Measurements from ENCODE around the gene UPB1. TPM values are rescaled to one million over a fixed set of nuclear protein-coding genes. Genes with fewer than 3 reads are reported as not detected.

UPB1 gene
- total and polyA plus RNA-seq, 12 donors = 0.11 to 2.2 (median 0.34) TPM; not detected in 1

DNA sequence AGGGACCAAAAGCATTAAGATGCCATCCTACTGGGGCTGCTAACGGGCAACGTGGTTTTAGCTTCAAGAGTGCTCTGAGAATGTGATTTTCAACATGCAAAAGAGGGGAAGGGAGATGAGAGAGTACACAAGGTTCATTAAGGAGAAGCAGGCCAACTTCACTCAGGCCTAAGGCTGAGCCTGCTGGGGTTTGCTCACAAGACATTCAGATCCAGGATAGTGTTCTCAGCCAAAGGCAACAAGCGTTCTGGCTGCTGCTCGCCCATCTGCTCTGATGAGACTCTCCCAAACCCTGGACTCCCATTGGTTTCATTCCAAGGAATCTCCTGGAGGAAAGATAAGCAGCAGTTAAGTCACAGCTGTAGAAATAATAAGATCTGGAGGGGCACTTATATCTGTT, 23.6 kb upstream of the UPB1 start:
- 78 to 86% (median 81%) methylated on average over 4 of the region's 4 CpGs for WGBS, 4 donors
- Histone ChIP-seq H3K36me3 (replicated peaks in 1 of 2) (no peaks in the 10 kb centered on the region), H3K4me3 (no peak overlapping the region), H3K4me1 (replicated peaks in 1 of 2) (peaks cover 9 to 20% of the 10 kb centered on the region in 2 donors), H3K9me3 (replicated peaks in 1 of 3) (no peaks in the 10 kb centered on the region), H3K27ac (peak overlapping the region in 2 of 5 donors; percentile 17 to 57), H3K27me3 (no peaks in the 10 kb centered on the region)
- intact Hi-C loops (cut with DNase I) = no loop called here
- peak in 6 of 7 donors; percentile 34 to 75 (median 46) for DNase-seq
- no peak for TF ChIP-seq POLR2A (IDR thresholded peaks at IDR 0.05)
- no peak for TF ChIP-seq CTCF (IDR thresholded peaks at IDR 0.05)

- H3K27ac ChIP-seq = no peak overlapping the region
These were observed 21.8 kb upstream of the UPB1 start for GRCh38 chr22:24473284-24473683.

DNA sequence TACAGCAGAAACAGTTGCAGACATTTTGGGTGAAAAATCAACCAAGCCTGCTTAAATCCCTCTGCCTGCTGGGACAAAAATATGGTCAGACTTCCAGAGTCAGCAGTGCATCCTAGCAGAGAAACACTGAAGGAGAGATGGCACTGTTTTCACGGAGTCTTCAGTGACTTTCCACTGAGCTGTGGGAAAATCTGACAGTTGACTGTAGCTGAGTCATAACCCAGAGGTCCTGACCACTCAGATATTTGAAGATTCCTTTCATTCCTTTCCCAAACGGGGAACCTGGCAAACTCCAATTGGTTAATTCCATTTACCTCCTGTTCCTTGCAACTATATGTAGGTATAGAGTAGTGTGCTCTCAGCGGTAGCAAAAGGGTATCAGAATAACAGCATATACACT, 20.9 kb upstream of the UPB1 start:
- H3K36me3 ChIP-seq (replicated peaks in 1 of 2) = no peaks in the 10 kb centered on the region
- peak overlapping the region in 2 of 5 donors; percentile 19 to 72 for H3K27ac ChIP-seq
- no peaks in the 10 kb centered on the region for H3K9me3 ChIP-seq (replicated peaks in 1 of 3)
- no peaks in the 10 kb centered on the region for H3K27me3 ChIP-seq
- TF ChIP-seq CTCF (IDR thresholded peaks at IDR 0.05) (no peak), POLR2A (IDR thresholded peaks at IDR 0.05) (no peak)
- no peak overlapping the region for H3K4me3 ChIP-seq
- intact Hi-C loops (cut with DNase I) = no loop called here
- 30 to 40% (median 35%) methylated on average over 3 of the region's 3 CpGs for WGBS, 4 donors
- DNase-seq = peak in 2 of 7 donors; percentile 18 to 23
- peaks cover 0 to 7% of the 10 kb centered on the region in 2 donors for H3K4me1 ChIP-seq (replicated peaks in 1 of 2)

More at GRCh38 chr22:24473284-24473683, 21.8 kb upstream of the UPB1 start:
- H3K4me1 ChIP-seq (replicated peaks in 1 of 2) = peaks cover 0 to 7% of the 10 kb centered on the region in 2 donors
- no peaks in the 10 kb centered on the region for H3K27me3 ChIP-seq
- no peaks in the 10 kb centered on the region for H3K36me3 ChIP-seq (replicated peaks in 1 of 2)
- H3K9me3 ChIP-seq (replicated peaks in 1 of 3) = no peaks in the 10 kb centered on the region
- intact Hi-C loops (cut with DNase I) = no loop called here
- TF ChIP-seq CTCF (IDR thresholded peaks at IDR 0.05) = no peak
- no peak for TF ChIP-seq POLR2A (IDR thresholded peaks at IDR 0.05)
- no peak for DNase-seq
- no peak overlapping the region for H3K4me3 ChIP-seq

DNA sequence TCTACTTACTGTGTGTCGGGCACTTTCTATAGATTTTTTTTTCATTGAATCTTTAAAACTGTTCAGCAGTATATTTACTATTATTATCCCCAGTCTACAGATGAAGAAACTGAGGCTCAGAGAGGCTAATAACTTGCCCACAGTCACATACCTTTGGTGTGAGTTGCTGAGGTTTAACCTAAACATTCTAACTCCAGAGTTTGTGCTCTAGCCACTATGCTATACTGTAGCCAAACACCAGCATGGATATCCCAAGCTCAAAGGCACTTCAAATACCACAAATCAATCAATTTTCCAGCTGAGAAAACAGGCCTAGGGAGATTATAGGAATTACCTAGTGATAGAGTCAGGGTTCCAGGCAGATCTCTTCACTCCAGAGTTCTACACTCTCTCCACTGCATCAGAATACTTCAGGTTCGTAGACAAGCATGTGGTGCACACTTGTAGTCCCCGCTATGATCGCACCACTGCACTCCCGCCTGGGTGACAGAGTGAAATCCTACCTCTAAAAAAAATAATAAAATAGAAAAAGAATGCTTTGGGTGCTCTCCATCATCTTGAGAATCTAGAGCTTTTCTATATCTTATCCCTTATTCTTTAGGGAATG, 20.4 kb upstream of the UPB1 start:
- no peak for DNase-seq
- TF ChIP-seq CTCF (IDR thresholded peaks at IDR 0.05) (no peak), POLR2A (IDR thresholded peaks at IDR 0.05) (no peak)
- Histone ChIP-seq H3K27ac (no peak overlapping the region), H3K9me3 (replicated peaks in 1 of 3) (no peaks in the 10 kb centered on the region), H3K36me3 (replicated peaks in 1 of 2) (no peaks in the 10 kb centered on the region), H3K27me3 (no peaks in the 10 kb centered on the region), H3K4me1 (replicated peaks in 1 of 2) (peaks cover 0 to 7% of the 10 kb centered on the region in 2 donors), H3K4me3 (no peak overlapping the region)
- intact Hi-C loops (cut with DNase I) = no loop called here
- WGBS, 4 donors = 72 to 88% (median 83%) methylated on average over 5 of the region's 5 CpGs

All from adrenal gland (tissue), 12 donors.